Osteoblast (primary cell): ENCODE measurements around the gene PIGP. TPM values are rescaled to one million over a fixed set of nuclear protein-coding genes. Genes with fewer than 3 reads are reported as not detected.

ENCODE experiments used
- DNase-seq: peaks from one replicate; pipeline ENCODE4 v3.0.0; 2011; ENCODE audit warnings: low spot score, mixed read lengths; ENCODE audit not compliant: insufficient read length; ENCODE audit errors: missing footprints
- H2AFZ ChIP-seq: 2 replicates; pipeline ENCODE4 v1.6.0; 2011; ENCODE audit warnings: mild to moderate bottlenecking, low read length
- H3K27ac ChIP-seq: 2 replicates; pipeline ENCODE4 v1.5.1; 2011; ENCODE audit warnings: mild to moderate bottlenecking, low read depth, low read length, moderate library complexity
- H3K27me3 ChIP-seq: 2 replicates; pipeline ENCODE4 v1.6.0; 2012; ENCODE audit warnings: mild to moderate bottlenecking, control low read depth, inconsistent platforms, low read length, moderate library complexity; ENCODE audit not compliant: insufficient read depth
- H3K36me3 ChIP-seq: 2 replicates; pipeline ENCODE4 v1.5.1; 2011; ENCODE audit warnings: mild to moderate bottlenecking, low read length, control low read depth, moderate library complexity; ENCODE audit not compliant: insufficient read depth
- H3K4me1 ChIP-seq: 2 replicates; pipeline ENCODE4 v1.5.1; 2011; ENCODE audit warnings: mild to moderate bottlenecking, low read length, control low read depth, moderate library complexity; ENCODE audit not compliant: insufficient read depth
- H3K4me2 ChIP-seq: 2 replicates; pipeline ENCODE4 v1.6.0; 2011; ENCODE audit warnings: mild to moderate bottlenecking, low read length; ENCODE audit not compliant: insufficient read depth
- H3K4me3 ChIP-seq: fragments of 200-600 bp; sonication (generic); 3 replicates; pipeline ENCODE4 v1.5.1; 2012; ENCODE audit warnings: mild to moderate bottlenecking, low read length, inconsistent platforms; ENCODE audit not compliant: insufficient read depth
- H3K79me2 ChIP-seq: 2 replicates; pipeline ENCODE4 v1.6.0; 2012; ENCODE audit warnings: mild to moderate bottlenecking, low read length, control low read depth, inconsistent platforms; ENCODE audit not compliant: insufficient read depth
- H3K9me3 ChIP-seq: 2 replicates; pipeline ENCODE4 v1.5.1; 2011; ENCODE audit warnings: low read depth, low read length, control low read depth
- H4K20me1 ChIP-seq: 2 replicates; pipeline ENCODE4 v1.6.0; 2012; ENCODE audit warnings: mild to moderate bottlenecking, low read length, control low read depth; ENCODE audit not compliant: insufficient read depth
- total RNA-seq: library from RNA; depleted of rRNA; stranded (reverse); fragments of >200 nt; gene quantifications from 2 replicates; pipeline ENCODE4 v1.2.3, GENCODE V29; 2012
- TF ChIP-seq, protein P1 (sequence below): IDR thresholded peaks from 2 replicates; pipeline ENCODE4 v1.5.1; 2011; ENCODE audit warnings: mild to moderate bottlenecking, low read depth, low read length, moderate library complexity; ENCODE audit errors: extremely low read depth

PIGP gene
- total RNA-seq, 1 donor = 2.5 TPM

DNA sequence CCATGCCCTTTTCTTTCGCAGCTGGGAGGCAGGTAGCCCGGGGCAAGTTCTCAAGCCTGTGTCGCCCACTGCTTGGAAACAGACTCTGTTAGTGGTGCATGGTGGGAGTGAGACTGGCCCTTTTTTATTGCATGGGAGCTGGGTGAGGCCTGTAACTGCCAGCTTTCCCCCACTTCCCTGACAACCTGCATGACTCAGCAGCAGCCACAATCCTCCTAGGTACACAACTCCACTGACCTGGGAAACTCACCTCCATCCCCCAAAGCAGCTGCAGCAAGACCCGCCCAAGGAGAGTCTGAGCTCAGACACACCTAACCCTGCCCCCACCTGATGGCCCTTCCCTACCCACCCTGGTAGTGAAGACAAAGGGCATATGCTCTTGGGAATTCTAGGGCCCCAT, 25.8 kb downstream of the PIGP start:
- Histone ChIP-seq H3K4me1 (no peaks in the 10 kb centered on the region), H3K4me2 (no peak overlapping the region), H2AFZ (no peak overlapping the region), H4K20me1 (no peaks in the 10 kb centered on the region), H3K79me2 (no peaks in the 10 kb centered on the region), H3K27ac (no peak overlapping the region), H3K36me3 (no peaks in the 10 kb centered on the region), H3K4me3 (no peak overlapping the region), H3K27me3 (peaks cover 12% of the 10 kb centered on the region), H3K9me3 (no peaks in the 10 kb centered on the region)
- TF ChIP-seq, protein P1, sequence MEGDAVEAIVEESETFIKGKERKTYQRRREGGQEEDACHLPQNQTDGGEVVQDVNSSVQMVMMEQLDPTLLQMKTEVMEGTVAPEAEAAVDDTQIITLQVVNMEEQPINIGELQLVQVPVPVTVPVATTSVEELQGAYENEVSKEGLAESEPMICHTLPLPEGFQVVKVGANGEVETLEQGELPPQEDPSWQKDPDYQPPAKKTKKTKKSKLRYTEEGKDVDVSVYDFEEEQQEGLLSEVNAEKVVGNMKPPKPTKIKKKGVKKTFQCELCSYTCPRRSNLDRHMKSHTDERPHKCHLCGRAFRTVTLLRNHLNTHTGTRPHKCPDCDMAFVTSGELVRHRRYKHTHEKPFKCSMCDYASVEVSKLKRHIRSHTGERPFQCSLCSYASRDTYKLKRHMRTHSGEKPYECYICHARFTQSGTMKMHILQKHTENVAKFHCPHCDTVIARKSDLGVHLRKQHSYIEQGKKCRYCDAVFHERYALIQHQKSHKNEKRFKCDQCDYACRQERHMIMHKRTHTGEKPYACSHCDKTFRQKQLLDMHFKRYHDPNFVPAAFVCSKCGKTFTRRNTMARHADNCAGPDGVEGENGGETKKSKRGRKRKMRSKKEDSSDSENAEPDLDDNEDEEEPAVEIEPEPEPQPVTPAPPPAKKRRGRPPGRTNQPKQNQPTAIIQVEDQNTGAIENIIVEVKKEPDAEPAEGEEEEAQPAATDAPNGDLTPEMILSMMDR = no peak
- no peak for DNase-seq

DNA sequence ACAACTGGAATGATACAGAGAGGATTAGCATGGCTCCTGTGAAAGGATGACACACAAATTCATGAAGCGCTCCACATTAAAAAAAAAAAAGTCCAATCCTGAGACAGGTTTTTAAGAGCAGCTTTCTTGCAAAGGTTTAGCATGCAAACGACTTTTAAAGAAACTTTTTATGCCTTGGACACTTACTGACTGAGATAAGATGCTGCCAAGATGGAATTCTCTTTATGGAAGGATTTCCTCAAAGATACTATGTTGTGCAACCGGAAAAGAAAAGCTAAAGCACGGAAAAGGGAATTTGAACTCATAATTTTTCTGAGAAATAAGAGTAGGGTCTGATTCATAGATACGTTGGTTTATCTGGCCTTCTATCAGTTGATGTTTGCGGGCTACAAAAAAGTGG, 27.3 kb downstream of the PIGP start:
- Histone ChIP-seq H3K27ac (no peak overlapping the region), H3K4me3 (no peak overlapping the region), H3K79me2 (no peaks in the 10 kb centered on the region), H4K20me1 (no peaks in the 10 kb centered on the region), H3K36me3 (no peaks in the 10 kb centered on the region), H3K4me2 (no peak overlapping the region), H2AFZ (no peak overlapping the region), H3K4me1 (no peaks in the 10 kb centered on the region), H3K9me3 (no peaks in the 10 kb centered on the region), H3K27me3 (peaks cover 12% of the 10 kb centered on the region)
- TF ChIP-seq, protein P1 = no peak
- no peak for DNase-seq

DNA sequence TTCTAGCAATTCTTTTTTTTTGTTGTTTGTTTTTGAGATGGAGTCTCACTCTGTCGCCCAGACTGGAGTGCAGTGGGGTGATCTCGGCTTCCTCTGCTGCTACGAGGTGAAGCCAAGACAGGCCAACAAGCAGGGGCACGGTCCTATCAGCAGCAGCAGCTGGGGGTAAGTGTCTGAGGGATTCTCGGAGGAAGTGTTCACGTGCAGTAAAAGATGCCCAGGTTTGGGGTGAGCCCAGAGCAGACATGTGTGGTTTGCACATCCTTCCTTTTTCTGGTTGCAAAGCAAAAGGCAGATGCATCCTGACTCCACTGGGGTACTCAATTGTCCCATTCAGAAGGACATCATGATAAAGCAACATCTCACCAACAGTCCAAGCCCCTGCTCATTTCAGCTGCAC, 27.7 kb downstream of the PIGP start:
- H3K79me2 ChIP-seq = no peaks in the 10 kb centered on the region
- no peaks in the 10 kb centered on the region for H3K4me1 ChIP-seq
- H3K27ac ChIP-seq = no peak overlapping the region
- DNase-seq = no peak
- no peak overlapping the region for H3K4me3 ChIP-seq
- H4K20me1 ChIP-seq = no peaks in the 10 kb centered on the region
- no peaks in the 10 kb centered on the region for H3K36me3 ChIP-seq
- no peak overlapping the region for H3K4me2 ChIP-seq
- peaks cover 9% of the 10 kb centered on the region for H3K27me3 ChIP-seq
- H3K9me3 ChIP-seq = no peaks in the 10 kb centered on the region
- TF ChIP-seq, protein P1 = no peak
- H2AFZ ChIP-seq = no peak overlapping the region

DNA sequence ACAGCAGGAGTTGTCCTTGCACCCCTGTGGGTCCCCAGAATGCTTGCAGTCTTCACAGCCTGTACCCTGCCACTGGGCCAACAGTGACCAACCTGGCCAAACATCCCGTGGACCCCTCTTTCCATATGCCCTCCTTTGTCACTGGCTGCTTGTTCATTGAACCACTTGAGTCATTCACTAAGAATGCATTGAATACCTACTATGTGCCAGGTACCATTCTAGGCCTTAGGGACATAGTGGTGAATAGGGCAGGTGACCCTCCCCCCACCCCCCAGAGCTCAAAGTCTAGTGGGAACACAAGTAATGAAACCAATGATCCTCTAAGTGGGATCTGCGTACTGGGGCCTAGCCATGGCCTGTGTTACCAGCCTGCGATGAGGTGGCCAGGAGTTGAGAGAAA, 28.2 kb downstream of the PIGP start:
- no peak overlapping the region for H3K4me2 ChIP-seq
- H3K4me1 ChIP-seq = no peaks in the 10 kb centered on the region
- no peaks in the 10 kb centered on the region for H4K20me1 ChIP-seq
- no peak overlapping the region for H3K4me3 ChIP-seq
- no peaks in the 10 kb centered on the region for H3K36me3 ChIP-seq
- H3K9me3 ChIP-seq = no peaks in the 10 kb centered on the region
- H3K79me2 ChIP-seq = no peaks in the 10 kb centered on the region
- H3K27ac ChIP-seq = no peak overlapping the region
- H3K27me3 ChIP-seq = peaks cover 9% of the 10 kb centered on the region
- TF ChIP-seq, protein P1 = no peak
- no peak overlapping the region for H2AFZ ChIP-seq
- peak; percentile 42 for DNase-seq
